Activated CD4-positive, alpha-beta T cell treated with anti-CD3 and anti-CD28 coated beads for 4 hours (primary cell): ENCODE measurements around the gene PLEKHN1.
"Not testable (repeated sequence)": the region's sequence is repeated elsewhere in the genome, so short reads cannot be mapped to it uniquely, and the experiment has no call there.

Experiments used
- DNase-seq, 2 donors: peaks; one replicate each; pipeline ENCODE4 v3.0.0-alpha.2; 2020

The PLEKHN1 gene

DNA sequence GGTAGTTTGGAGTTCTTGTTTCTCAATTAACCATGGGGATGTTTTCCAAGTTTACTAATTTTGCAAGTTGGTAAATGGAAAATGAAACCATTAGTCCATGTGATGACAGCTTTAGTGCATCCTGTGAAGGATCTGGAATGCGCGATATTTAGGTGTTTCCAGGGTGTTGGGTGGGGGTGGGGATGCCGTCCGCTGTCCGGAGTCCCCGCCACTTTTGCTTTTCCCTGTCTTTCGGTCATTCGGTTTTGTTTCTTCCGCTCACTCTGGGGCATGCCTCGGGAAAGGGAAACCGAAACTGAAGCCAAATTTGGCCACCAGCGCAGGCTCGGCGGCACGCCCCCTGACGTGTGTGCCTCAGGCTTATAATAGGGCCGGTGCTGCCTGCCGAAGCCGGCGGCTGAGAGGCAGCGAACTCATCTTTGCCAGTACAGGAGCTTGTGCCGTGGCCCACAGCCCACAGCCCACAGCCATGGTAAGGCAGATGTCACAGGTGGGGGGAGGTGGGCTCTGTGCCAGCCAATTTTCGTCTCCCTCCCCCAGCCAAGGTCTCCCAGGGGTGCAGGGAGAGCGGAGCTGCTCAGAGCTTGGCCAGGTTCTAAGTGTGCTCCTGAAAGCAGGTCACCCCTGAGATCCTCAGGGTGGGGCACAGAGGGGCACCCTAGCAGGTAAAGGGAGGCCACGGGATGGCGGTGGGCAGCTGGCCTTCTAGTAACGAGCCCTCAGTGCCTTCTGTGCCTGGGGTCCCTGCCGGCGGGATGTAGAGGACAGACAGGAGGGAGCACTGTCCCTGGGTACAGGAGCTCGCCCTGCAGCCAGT, 47.0 kb downstream of the PLEKHN1 start, which contains the start of gene ISG15:
TSS of gene ISG15 (plus strand) at position 393 of the 817 bp plus-strand sequence. CDS start at position 470, 77 bp downstream.
- peak; percentile 87 to 88 for DNase-seq

- DNase-seq, result peak in 1 of 2 donors; percentile 39
Observed at GRCh38 chr1:1013922-1014648, 47.8 kb downstream of the PLEKHN1 start.

DNA sequence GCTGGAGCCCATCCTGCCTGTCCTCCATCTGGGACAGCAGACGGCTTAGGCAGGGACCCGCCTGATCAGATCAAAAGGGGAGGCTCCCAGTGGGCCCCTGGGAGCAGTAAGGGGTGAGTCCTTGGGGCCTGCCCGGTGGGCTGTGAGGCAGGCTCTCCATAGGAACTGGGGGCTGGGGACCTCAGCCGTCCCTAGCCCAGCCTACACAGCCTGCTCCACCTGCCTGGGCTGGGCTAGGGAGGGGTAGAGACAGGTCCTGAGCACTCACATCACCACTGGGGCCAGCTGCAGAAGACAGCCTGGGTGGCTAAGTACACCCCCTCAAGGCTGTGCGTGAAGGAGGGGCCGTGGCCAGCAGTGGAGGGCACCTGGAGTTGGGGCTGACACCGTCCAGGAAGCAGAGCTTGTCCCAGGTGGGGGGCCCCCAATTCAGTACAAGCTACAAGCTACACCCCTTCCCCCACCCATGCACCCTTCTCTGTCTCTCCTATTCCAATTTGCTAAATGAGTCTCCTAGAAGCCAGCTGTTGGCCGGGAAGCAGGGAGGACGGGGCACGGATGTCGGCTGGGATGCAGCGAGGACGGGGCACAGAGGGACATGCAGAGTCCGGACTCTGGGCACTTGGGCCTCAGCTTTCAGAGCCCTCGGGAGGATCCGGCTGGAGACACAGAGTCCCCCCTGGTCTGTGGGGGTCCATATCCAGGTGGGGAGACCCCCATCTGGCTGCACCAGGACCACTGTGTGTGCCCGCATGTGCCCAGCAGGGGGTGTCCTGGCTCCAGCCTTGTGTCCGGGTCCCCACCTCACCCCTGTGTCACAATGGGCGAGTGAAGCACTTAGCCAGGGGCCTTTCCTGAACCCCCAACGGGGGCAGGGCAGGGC, 48.8 kb downstream of the PLEKHN1 start:
- DNase-seq, result no peak

- DNase-seq, result not testable (repeated sequence)
Observed at GRCh38 chr1:1017397-1018320, 51.4 kb downstream of the PLEKHN1 start.

DNA sequence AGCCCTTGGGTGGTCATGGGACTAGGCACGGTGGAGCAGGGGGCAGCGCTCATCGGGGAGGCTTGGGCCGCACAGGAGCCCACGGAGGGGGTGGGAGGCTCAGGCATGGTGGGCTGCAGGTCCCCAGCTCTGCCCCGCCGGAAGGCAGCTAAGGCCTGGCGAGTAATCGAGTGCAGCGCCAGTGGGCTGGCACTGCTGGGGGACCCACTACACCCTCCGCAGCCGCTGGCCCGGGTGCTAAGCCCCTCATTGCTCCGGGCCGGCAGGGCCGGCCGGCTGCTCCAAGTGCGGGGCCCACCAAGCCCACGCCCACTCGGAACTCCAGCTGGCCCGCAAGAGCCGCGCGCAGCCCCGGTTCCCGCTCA, 52.0 kb downstream of the PLEKHN1 start:
- not testable (repeated sequence) for DNase-seq

- DNase-seq, result peak; percentile 76 to 81
Observed at GRCh38 chr1:1019122-1019999, 53.1 kb downstream of the PLEKHN1 start.

GRCh38 chr1:1020000-1020404, 53.7 kb downstream of the PLEKHN1 start, which contains the start of gene AGRN:
AGRN (plus strand) TSS chr1:1020120; CDS start chr1:1020173, 53 bp downstream.
- no peak for DNase-seq

GRCh38 chr1:1020415-1021009, 54.2 kb downstream of the PLEKHN1 start:
- DNase-seq, result peak; percentile 53 to 63

DNA sequence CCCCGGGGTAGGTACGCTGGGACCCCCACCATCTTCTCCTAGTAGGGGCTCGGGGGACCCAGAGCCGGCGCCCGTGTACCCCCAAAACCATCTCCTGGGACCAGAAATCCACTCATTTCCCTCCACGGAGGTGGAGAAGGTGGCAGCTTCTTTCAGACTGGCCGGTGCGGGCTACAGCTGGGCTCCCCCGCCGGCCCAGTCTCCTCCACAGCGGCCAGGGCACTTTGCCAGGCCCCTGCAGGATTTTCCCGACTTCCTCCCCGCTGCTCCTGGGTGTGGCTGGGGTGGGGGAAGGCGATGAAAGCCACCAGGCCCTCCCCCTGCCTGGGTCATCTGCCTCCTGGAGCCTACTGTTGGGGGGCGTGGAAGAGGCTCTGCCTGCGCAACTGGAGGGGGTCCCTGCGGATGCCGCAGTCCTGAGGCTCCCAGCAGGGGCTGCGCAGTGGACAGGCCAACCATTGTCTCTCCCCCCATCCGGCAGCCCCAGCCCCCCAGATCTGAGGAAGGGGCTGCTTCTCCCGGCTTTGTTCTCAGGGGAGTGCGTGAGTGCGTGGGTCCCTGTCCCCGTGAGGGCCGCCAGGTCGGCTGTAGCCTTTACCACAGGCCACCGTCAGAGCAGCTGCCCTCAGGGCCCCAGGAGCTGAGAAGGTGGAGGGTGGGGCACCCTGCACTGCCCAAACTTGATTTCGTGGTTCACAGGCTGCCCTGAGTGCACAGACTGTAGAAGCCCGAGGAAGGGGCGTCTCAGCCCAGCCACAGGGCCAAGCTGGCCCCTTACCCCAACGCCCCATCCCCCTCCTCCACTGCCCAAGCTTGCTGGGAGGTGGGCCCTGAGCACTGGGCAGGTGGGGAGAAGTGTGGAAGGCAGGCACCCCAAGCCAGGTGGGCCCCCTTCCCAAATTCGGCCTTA, 55.0 kb downstream of the PLEKHN1 start:
- DNase-seq, result no peak

- no peak for DNase-seq
Observed at GRCh38 chr1:1021920-1022259, 55.6 kb downstream of the PLEKHN1 start.

GRCh38 chr1:1022302-1023009, 56.2 kb downstream of the PLEKHN1 start:
- DNase-seq, result no peak

GRCh38 chr1:1023700-1024099, 57.4 kb downstream of the PLEKHN1 start:
- DNase-seq, result no peak

GRCh38 chr1:1024149-1024770, 58.0 kb downstream of the PLEKHN1 start:
- DNase-seq, result no peak

DNA sequence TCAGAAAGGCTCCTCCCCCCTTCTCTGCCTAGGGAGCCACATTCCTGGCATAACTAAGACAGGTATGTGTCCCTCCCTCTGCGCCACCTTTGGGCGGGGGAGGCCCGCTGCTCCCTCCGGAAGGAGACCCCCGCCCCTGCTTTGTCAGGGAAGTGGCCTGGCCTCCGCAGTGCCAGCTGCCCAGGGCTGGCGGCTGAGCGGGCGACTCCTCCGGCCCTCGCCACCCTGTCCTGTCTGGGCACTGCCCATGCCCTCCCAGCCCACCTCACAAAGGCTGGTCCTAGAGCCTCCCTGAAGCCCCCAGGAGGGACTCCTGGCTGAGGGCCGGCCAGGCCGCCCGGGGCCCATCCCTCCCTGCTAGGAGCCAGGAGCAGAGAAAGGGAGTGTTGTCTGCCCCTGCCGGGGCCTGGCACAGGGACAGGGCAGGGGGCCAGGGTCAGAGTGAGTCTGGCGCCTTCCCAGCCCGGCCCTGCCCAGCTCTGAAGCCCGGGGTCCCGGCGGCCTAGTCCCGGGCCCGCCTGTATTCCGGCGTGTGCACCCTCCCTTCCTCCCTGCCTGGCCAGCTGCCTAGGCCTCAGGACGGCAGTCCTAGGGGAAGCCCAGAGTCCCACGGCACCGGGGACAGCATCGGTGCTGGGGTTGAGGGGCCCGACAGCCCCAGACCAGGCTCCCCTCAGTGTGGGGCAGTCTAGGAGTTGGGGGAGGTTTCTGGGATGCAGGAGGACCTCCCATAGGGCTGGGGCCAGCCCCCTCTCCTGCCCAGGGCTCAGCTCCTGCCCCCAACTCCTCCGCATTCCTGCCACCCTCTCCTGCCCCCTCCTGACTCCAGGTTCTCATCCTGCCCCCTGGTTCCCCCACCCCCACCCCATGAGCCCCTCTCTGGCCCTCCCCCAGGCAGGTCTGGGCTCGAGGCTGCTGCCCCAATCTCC, 58.8 kb downstream of the PLEKHN1 start:
- no peak for DNase-seq
